GM12874 (cell line): ENCODE measurements around the gene NKX2-3.

Source experiments
- TF ChIP-seq, protein P1 (sequence below): IDR thresholded peaks from 2 replicates; pipeline ENCODE4 v1.5.1; 2011; ENCODE audit warnings: low read depth, mild to moderate bottlenecking, control low read depth, low read length, moderate library complexity; ENCODE audit not compliant: insufficient read depth

NKX2-3 gene

GRCh38 chr10:99507265-99507664 is 25.5 kb upstream of the NKX2-3 start:
- TF ChIP-seq, protein P1, sequence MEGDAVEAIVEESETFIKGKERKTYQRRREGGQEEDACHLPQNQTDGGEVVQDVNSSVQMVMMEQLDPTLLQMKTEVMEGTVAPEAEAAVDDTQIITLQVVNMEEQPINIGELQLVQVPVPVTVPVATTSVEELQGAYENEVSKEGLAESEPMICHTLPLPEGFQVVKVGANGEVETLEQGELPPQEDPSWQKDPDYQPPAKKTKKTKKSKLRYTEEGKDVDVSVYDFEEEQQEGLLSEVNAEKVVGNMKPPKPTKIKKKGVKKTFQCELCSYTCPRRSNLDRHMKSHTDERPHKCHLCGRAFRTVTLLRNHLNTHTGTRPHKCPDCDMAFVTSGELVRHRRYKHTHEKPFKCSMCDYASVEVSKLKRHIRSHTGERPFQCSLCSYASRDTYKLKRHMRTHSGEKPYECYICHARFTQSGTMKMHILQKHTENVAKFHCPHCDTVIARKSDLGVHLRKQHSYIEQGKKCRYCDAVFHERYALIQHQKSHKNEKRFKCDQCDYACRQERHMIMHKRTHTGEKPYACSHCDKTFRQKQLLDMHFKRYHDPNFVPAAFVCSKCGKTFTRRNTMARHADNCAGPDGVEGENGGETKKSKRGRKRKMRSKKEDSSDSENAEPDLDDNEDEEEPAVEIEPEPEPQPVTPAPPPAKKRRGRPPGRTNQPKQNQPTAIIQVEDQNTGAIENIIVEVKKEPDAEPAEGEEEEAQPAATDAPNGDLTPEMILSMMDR = no peak

DNA sequence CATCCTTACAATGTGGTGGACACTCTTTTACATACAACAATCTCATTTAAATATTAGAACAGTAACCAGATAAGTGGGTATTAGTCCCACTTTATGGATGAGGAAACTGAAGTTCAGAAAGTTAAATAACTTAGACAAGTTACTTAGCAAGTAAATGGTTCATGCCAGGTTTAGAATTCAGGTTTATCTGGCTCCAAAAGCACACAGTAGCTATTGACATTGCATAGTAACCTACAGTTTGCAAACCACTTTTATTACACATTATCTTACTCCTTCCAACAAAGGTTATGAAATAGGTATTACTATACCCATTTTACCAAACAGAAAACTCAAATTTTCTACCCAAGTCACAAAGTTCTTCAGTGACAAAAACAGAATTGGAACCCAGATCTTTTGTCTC is 19.7 kb upstream of the NKX2-3 start:
- TF ChIP-seq, protein P1 = no peak

- TF ChIP-seq, protein P1 = no peak
Measured at GRCh38 chr10:99519690-99520039, 13.1 kb upstream of the NKX2-3 start.

- TF ChIP-seq, protein P1 = no peak
Measured at GRCh38 chr10:99520040-99520846, 12.5 kb upstream of the NKX2-3 start.

- TF ChIP-seq, protein P1 = no peak
Measured at GRCh38 chr10:99520847-99521764, 11.6 kb upstream of the NKX2-3 start.

DNA sequence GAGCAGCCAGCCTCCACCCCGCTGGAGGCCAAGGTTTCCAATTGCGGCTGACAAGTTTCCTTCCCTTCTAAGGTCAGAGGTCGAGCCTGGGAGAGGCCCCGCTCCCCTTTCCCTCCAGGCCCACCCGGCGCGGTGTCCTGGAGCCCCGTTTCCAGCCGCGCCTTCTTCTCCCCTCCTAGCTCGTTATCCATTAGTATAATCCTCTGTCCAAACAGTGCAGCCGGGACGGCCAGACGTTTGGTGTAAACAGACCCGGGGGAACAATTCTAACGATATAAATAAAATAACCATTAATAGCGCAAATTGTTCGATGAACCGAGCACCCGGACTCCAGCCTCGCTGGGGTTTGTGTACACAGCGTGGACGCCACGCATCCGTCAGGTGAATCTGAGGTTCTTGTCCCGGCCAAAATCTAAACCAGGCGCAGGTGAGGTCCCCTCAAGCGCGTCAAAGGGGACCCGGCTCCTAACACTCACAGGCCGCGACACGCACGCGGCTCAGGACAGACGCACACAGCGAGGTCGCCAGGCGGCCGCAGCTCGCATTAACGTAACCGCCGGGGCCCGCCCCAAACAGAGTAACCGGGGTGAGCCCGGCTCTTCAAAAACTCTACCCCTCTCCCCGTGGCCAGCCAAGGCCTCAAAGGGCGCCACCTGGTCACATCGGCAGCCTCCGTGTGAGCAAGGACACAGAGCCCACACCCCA is 10.8 kb upstream of the NKX2-3 start:
- TF ChIP-seq, protein P1 = no peak
